Measurements from ENCODE around the gene PCDHGA2.
A peak's percentile ranks its signal among the peaks of the same experiment; 100 is the strongest.

The PCDHGA2 gene

DNA sequence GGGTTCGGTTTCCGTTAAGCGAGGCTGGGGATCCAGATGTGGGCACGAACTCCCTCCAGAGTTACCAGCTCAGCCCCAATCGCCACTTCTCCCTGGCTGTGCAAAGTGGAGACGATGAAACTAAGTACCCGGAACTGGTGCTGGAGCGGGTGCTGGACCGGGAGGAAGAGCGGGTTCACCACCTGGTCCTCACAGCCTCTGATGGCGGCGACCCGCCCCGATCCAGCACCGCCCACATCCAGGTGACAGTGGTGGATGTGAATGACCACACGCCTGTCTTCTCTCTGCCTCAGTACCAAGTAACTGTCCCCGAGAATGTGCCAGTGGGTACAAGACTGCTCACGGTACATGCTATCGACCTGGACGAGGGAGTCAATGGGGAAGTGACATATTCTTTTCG lies 44.8 kb downstream of the PCDHGA2 start:
- no peak for DNase-seq

GRCh38 chr5:141384471-141385267 lies 46.1 kb downstream of the PCDHGA2 start:
- DNase-seq: no peak

DNA sequence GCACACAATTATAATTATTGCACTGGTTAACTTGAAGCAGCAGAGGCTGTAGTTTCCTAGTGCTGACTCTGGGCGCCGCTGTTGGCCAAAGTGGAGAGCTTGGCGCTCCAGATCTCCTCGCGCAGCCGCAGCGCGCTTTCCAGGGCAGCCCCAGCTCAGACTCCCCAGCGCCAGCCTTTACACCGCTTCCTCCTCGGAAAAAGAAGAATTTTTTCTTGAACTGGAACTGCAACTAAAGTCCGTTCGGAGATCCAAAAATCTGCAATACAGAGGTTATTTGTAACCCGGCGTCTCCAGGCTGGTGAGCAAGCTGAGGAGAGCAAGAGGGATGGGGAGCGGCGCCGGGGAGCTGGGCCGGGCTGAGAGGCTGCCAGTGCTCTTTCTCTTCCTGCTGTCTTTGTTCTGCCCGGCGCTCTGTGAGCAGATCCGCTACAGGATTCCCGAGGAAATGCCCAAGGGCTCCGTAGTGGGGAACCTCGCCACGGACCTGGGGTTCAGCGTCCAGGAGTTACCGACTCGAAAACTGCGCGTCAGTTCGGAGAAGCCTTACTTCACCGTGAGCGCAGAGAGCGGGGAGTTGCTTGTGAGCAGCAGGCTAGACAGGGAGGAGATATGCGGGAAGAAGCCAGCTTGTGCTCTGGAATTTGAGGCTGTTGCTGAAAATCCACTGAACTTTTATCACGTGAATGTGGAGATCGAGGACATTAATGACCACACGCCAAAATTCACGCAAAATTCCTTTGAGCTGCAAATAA lies 49.2 kb downstream of the PCDHGA2 start, which contains the start of gene PCDHGB4:
TSS of gene PCDHGB4 (plus strand) at position 142 of the 755 bp plus-strand sequence. CDS start at position 329, 187 bp downstream.
- DNase-seq: peak; percentile 65

- DNase-seq: no peak
These were observed 50.1 kb downstream of the PCDHGA2 start for GRCh38 chr5:141388661-141389060.

DNA sequence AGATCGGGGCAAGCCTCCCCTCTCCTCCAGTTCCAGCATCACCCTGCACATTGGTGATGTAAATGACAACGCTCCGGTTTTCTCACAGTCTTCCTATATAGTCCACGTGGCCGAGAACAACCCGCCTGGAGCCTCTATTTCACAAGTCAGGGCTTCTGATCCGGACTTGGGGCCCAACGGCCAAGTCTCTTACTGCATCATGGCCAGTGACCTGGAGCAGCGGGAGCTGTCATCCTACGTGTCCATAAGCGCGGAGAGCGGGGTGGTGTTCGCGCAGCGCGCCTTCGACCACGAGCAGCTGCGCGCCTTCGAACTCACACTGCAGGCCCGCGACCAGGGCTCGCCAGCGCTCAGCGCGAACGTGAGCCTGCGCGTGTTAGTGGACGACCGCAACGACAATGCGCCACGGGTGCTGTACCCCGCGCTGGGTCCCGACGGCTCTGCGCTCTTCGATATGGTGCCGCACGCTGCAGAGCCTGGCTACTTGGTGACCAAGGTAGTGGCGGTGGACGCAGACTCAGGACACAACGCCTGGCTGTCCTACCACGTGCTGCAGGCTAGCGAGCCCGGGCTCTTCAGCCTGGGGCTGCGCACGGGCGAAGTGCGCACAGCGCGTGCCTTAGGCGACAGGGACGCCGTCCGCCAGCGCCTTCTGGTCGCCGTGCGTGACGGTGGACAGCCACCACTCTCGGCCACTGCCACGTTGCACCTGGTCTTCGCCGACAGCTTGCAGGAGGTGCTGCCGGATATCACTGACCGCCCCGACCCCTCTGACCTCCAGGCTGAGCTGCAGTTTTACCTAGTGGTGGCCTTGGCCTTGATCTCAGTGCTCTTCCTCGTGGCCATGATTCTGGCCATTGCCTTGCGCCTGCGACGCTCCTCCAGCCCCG lies 50.8 kb downstream of the PCDHGA2 start:
- DNase-seq: no peak

- DNase-seq: peak; percentile 35
These were observed 54.1 kb downstream of the PCDHGA2 start, which contains the start of gene PCDHGA8 for GRCh38 chr5:141392429-141393198. Gene PCDHGA8, plus strand, starts transcription at chr5:141392633. Its CDS starts 181 bp downstream, at chr5:141392814.
